ENCODE measurements around the gene GET3.
"Not testable (repeated sequence)": the region's sequence is repeated elsewhere in the genome, so short reads cannot be mapped to it uniquely, and the experiment has no call there.

Gene GET3

DNA sequence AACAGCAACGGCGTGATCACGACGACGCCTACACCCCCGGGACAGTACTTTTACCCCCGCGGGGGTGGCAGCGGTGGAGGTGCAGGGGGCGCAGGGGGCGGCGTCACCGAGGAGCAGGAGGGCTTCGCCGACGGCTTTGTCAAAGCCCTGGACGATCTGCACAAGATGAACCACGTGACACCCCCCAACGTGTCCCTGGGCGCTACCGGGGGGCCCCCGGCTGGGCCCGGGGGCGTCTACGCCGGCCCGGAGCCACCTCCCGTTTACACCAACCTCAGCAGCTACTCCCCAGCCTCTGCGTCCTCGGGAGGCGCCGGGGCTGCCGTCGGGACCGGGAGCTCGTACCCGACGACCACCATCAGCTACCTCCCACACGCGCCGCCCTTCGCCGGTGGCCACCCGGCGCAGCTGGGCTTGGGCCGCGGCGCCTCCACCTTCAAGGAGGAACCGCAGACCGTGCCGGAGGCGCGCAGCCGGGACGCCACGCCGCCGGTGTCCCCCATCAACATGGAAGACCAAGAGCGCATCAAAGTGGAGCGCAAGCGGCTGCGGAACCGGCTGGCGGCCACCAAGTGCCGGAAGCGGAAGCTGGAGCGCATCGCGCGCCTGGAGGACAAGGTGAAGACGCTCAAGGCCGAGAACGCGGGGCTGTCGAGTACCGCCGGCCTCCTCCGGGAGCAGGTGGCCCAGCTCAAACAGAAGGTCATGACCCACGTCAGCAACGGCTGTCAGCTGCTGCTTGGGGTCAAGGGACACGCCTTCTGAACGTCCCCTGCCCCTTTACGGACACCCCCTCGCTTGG is 55.0 kb downstream of the GET3 start:
- peak; percentile 66 to 70 for DNase-seq (ENCODE audit: low read depth in 2 of 2)

DNA sequence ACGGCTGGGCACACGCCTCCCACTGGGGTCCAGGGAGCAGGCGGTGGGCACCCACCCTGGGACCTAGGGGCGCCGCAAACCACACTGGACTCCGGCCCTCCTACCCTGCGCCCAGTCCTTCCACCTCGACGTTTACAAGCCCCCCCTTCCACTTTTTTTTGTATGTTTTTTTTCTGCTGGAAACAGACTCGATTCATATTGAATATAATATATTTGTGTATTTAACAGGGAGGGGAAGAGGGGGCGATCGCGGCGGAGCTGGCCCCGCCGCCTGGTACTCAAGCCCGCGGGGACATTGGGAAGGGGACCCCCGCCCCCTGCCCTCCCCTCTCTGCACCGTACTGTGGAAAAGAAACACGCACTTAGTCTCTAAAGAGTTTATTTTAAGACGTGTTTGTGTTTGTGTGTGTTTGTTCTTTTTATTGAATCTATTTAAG is 55.6 kb downstream of the GET3 start:
- DNase-seq (ENCODE audit: low read depth in 2 of 2), result no peak

DNA sequence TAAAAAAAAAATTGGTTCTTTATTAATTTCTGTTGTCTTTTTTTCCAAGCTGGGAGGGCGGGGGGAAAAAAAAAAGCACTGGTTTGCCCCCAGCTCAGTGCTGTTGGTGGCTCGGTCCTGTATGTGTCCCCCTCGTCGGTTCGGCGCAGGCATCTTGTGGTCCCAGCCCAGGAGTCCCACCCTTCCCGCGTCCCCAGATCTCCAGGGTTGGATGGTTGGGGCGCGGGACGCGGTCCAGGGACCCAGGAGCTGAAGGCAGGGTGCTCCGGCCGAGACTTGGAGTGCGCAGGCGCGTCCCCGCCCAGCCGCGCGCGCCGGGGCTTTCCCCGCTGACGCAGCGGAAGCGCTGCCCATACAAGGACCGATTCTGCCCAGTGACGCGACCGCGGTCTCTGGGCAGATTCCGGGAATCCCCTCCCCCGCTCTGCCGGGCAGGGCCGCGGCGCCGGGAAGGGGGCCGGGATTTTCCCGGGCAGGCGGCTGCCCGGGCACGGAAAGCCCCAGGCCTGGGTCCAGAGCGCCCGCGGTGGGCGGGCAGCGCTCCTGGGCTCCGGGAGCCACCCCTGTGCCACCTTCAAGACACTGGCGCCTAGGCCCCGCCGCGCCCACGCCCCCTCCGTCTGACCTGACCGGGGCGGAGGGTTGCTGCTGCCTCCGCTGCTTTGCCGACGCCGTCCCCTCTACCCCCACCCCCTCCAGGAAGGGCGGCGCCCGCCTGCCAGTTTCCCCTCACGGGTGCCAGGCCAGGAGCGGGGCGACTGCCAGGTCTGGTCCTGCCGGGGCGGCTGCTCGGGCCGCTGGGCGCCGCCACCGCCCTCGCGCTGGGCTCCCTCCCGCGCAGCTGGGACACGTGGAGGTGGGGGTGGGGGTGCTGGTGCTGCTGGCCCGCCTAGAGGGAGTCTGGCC is 56.2 kb downstream of the GET3 start:
- DNase-seq (ENCODE audit: low read depth in 2 of 2), result peak; percentile 92 to 96

DNA sequence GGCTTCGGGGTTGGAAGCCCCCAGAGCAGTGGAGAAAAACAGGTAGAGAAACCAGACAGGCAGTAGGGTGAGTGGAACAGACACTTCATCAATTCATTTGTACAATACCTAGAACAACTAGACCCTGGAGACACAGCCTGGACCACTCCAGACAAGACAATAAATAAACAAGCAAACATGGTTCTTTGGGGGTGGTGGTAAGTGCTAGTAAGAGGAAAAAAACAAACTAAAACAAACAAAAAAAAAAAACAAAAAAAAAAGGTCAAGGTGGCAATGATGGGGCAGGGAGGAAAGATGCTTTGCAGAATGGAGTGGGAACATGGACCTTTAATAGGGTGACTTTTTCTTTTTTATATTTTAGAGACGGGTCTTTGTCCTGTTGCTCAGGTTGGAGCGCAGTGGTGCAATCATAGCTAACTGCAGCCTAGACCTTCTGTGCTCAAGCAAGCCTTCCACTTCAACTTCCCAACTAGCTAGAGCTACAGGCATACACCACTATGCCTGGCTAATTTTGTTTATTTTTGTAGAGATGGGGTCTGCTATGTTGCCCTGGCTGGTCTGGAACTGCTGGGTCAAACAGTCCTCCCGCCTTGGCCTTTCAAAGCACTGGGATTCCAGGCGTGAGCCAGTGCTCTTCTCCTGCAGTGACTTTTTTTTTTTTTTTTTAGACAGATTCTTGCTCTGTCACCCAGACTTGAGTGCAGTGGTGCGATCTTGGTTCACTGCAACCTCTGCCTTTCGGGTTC is 57.1 kb downstream of the GET3 start:
- no peak for DNase-seq (ENCODE audit: low read depth in 2 of 2)

- no peak for DNase-seq (ENCODE audit: low read depth in 2 of 2)
These were observed 57.7 kb downstream of the GET3 start for GRCh38 chr19:12794971-12795381.

DNA sequence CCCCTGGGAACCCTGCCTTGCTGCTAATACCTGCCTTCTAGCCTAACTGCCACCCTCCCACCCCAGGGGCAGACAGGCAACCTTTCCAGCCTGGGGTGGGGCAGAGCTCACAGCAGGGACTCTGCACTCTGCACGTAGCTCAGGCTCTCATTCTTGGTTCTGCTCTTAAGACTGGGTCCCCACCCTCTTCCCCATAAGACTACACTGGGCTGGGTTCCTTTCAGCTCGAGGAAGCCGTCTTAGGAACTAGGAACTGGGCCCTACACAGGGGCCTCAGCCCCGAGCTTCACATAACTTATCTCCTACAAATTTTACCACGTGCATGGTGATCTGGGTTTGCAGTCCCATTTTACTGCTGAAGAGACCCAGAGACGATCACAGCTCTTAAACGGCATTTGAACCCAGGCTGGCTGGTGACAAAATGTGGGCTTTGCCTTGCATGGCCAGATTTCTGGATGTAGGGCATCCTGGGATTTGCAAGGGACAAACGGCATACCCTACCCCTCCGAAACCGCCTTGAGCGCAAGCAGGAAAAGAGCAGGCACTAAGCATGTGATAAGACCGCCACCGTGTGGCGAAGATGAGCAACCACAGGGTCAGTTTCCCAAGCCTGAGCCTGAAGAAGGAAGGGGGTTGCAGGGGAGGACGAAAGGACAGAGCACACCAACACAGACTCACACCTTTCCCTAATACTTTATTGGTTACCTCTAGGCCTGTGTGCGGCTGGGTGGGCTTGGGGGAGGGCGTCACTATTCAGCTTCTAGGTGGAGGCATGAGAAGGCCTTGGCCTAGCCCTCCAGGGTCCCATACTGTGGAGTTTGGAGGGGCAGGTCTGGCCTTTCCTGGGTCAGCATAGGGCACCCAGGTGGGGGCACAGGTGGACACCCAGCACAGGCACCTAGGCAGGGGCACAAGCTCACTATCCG is 59.1 kb downstream of the GET3 start:
- peak; percentile 64 for DNase-seq (ENCODE audit: low read depth in 2 of 2)

DNA sequence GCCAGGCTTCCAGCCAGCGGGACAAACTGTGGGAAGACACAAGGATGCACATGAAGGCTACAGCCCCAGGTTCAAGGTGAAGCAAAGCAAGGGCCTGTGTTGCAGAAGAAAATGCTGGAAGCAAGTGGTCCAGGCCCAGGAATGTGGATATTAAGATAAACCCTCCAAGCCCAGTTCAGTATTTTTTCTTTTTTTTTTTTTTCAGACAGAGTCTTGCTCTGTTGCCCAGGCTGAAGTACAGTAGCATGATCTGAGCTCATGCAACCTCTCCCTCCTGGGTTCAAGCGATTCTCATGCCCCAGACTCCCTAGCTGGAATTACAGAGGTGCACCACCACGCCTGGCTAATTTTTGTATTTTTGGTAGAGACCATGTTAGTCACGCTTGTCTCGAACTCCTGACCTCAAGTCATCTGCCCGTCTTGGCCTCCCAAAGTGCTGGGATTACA is 59.9 kb downstream of the GET3 start:
- DNase-seq (ENCODE audit: low read depth in 2 of 2), result no peak

- not testable (repeated sequence) for DNase-seq (ENCODE audit: low read depth in 2 of 2)
These were observed 60.3 kb downstream of the GET3 start for GRCh38 chr19:12797607-12798006.

Measured in stimulated activated CD4-positive, alpha-beta T cell treated with anti-CD3 and anti-CD28 coated beads, Interleukin-1b, Interleukin-23, amount 100 ng/mL, for 4 hours (primary cell).